DND-41 (cell line): ENCODE data around the gene UNC79.

Source experiments
- ATAC-seq: fragments of 200-7000 bp; cut with Tn5 transposase; 3 replicates; pipeline ENCODE4 v1.9.1; 2021; ENCODE audit warnings: low read depth; ENCODE audit not compliant: insufficient read depth
- DNase-seq: peaks from one replicate; pipeline ENCODE4 v3.0.0-alpha.2; 2020
- H2AFZ ChIP-seq: 2 replicates; pipeline ENCODE4 v1.6.0; 2012; ENCODE audit warnings: low read depth, low read length
- H3K27ac ChIP-seq: 2 replicates; pipeline ENCODE4 v1.5.1; 2012; ENCODE audit warnings: low read length, inconsistent platforms
- H3K27me3 ChIP-seq: fragments of 200-600 bp; sonication (generic); 2 replicates; pipeline ENCODE4 v1.6.0; 2012; ENCODE audit warnings: low read length, mild to moderate bottlenecking, inconsistent platforms; ENCODE audit not compliant: insufficient read depth, poor library complexity
- H3K36me3 ChIP-seq: 2 replicates; pipeline ENCODE4 v1.5.1; 2012; ENCODE audit warnings: low read length, inconsistent platforms; ENCODE audit not compliant: insufficient read depth
- H3K4me1 ChIP-seq: 2 replicates; pipeline ENCODE4 v1.5.1; 2012; ENCODE audit warnings: mild to moderate bottlenecking, low read length; ENCODE audit not compliant: insufficient read depth
- H3K4me2 ChIP-seq: 2 replicates; pipeline ENCODE4 v1.6.0; 2012; ENCODE audit warnings: mild to moderate bottlenecking, moderate library complexity, low read length, inconsistent platforms; ENCODE audit not compliant: insufficient read depth
- H3K4me3 ChIP-seq, 2 experiments: fragments of 200-600 bp in 1 of 2; shearing (Covaris generic) in 1 of 2; 2 replicates each; pipeline ENCODE4 v1.5.1; 2012 to 2016; ENCODE audit warnings: inconsistent platforms in 2 of 2, low read length in 2 of 2, mild to moderate bottlenecking in 2 of 2, low read depth in 1 of 2, moderate library complexity in 1 of 2
- H3K79me2 ChIP-seq: 2 replicates; pipeline ENCODE4 v1.6.0; 2012; ENCODE audit warnings: low read length, inconsistent platforms; ENCODE audit not compliant: insufficient read depth
- H3K9ac ChIP-seq: 2 replicates; pipeline ENCODE4 v1.6.0; 2012; ENCODE audit warnings: low read depth, mild to moderate bottlenecking, inconsistent platforms, low read length, moderate library complexity
- H3K9me3 ChIP-seq: 2 replicates; pipeline ENCODE4 v1.5.1; 2012; ENCODE audit warnings: low read length, moderate library complexity, mild to moderate bottlenecking, inconsistent platforms; ENCODE audit not compliant: insufficient read depth, severe bottlenecking
- H4K20me1 ChIP-seq: 2 replicates; pipeline ENCODE4 v1.6.0; 2012; ENCODE audit warnings: low read length; ENCODE audit not compliant: insufficient read depth
- EZH2 ChIP-seq: IDR thresholded peaks from 3 replicates; pipeline ENCODE4 v1.6.1; 2012; ENCODE audit warnings: borderline replicate concordance, low read depth, mild to moderate bottlenecking, moderate library complexity, low read length, inconsistent platforms; ENCODE audit not compliant: severe bottlenecking
- TF ChIP-seq, protein P1 (sequence below): IDR thresholded peaks from 2 replicates; pipeline ENCODE4 v1.5.1; 2012; ENCODE audit warnings: borderline replicate concordance, low read length, moderate library complexity, mild to moderate bottlenecking; ENCODE audit not compliant: poor library complexity, severe bottlenecking; ENCODE audit errors: extremely low read depth

The UNC79 gene

DNA sequence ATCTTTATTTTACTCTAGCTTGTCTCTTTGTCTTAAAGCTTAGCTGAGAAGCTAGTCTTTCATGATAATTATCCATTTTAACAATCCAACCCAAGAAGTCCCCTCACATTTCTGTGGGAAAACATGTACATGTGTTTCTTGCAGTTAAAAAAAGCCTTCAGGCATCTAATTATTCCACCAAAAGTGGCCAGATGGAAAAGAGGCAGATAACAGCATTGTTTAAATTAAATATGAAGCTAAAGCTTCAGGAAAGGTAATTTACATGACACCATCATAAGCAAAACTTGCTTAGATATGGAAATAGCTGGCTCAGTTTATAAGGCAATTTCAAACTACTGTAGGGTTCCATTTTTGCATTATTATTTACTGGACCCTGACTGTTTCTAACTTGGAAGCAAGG, 175.4 kb downstream of the UNC79 start:
- H3K9me3 ChIP-seq = no peaks in the 10 kb centered on the region
- H3K79me2 ChIP-seq = no peaks in the 10 kb centered on the region
- no peak for TF ChIP-seq EZH2
- TF ChIP-seq, protein P1, sequence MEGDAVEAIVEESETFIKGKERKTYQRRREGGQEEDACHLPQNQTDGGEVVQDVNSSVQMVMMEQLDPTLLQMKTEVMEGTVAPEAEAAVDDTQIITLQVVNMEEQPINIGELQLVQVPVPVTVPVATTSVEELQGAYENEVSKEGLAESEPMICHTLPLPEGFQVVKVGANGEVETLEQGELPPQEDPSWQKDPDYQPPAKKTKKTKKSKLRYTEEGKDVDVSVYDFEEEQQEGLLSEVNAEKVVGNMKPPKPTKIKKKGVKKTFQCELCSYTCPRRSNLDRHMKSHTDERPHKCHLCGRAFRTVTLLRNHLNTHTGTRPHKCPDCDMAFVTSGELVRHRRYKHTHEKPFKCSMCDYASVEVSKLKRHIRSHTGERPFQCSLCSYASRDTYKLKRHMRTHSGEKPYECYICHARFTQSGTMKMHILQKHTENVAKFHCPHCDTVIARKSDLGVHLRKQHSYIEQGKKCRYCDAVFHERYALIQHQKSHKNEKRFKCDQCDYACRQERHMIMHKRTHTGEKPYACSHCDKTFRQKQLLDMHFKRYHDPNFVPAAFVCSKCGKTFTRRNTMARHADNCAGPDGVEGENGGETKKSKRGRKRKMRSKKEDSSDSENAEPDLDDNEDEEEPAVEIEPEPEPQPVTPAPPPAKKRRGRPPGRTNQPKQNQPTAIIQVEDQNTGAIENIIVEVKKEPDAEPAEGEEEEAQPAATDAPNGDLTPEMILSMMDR = no peak
- H3K4me2 ChIP-seq = no peak overlapping the region
- H4K20me1 ChIP-seq = no peaks in the 10 kb centered on the region; the same call in 1 of the 2 replicates
- DNase-seq = no peak
- no peak overlapping the region for H2AFZ ChIP-seq
- ATAC-seq = no peak
- H3K9ac ChIP-seq = no peak overlapping the region
- H3K36me3 ChIP-seq = no peaks in the 10 kb centered on the region
- H3K4me1 ChIP-seq = no peaks in the 10 kb centered on the region
- peaks cover 18% of the 10 kb centered on the region for H3K27me3 ChIP-seq
- H3K27ac ChIP-seq = no peak overlapping the region
- no peak overlapping the region for H3K4me3 ChIP-seq

DNA sequence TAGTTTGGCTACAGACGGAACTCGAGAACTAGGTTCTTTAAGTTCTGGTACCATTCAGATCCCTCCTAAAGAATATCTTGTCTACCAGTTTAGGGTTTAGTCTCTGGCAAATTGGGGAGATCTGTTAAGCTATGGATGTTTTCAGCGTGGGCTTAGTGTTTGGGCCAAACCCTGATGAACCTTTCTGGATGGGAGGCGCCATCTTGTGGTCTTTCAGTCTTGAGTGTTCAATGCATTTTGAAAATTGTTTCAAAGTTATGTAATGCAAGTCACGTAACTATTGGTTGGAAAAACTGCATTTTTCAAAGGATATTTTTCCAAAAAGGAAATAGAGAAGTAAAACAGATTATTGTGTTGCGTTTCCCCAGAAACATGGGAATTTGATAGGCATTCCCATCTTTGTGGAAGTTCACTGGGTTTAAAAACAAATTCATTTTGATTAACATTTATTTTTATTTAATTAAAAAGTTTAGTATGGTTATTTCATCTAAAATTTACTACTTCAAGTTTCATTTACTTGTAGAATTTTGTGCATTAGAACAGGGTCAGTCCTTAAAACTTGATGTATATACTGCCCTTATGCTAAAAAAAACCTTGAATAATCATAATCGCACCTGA, 188.5 kb downstream of the UNC79 start:
- peak; percentile 37 for DNase-seq
- peaks cover 15% of the 10 kb centered on the region for H3K27me3 ChIP-seq

DNA sequence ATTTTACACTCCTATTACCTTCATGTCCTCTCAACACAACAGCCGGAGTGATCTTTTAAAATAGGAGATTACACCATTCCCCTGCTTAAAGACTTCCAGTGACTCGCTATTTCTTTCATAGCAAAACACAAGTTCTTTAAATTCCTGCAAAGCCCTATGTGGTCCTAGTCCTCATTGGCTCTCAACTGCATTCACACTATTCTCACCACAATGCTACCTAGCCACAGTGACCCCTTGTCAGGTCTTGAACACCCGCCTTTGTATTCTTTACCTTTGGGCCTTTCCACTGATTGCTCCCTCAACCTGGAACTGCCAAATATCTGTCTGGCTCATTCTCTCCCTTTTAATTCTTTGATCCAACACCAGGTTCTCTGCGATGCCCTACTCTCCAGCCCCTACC, 197.3 kb downstream of the UNC79 start:
- no peaks in the 10 kb centered on the region for H3K9me3 ChIP-seq
- ATAC-seq = no peak
- H3K4me2 ChIP-seq = no peak overlapping the region
- no peak overlapping the region for H2AFZ ChIP-seq
- peaks cover 9% of the 10 kb centered on the region for H3K27me3 ChIP-seq
- no peak overlapping the region for H3K27ac ChIP-seq
- H3K9ac ChIP-seq = no peak overlapping the region
- H3K4me1 ChIP-seq = no peaks in the 10 kb centered on the region
- no peak for DNase-seq
- no peaks in the 10 kb centered on the region for H4K20me1 ChIP-seq
- H3K4me3 ChIP-seq = no peak overlapping the region
- TF ChIP-seq, protein P1 = no peak
- TF ChIP-seq EZH2 = no peak
- no peaks in the 10 kb centered on the region for H3K79me2 ChIP-seq
- no peaks in the 10 kb centered on the region for H3K36me3 ChIP-seq

More for the DNA sequence above, 188.5 kb downstream of the UNC79 start:
- H3K4me3 ChIP-seq = no peak overlapping the region
- no peaks in the 10 kb centered on the region for H3K36me3 ChIP-seq
- TF ChIP-seq, protein P1 = peak; percentile 71
- no peak for TF ChIP-seq EZH2
- H3K79me2 ChIP-seq = no peaks in the 10 kb centered on the region
- H3K27ac ChIP-seq = no peak overlapping the region
- H2AFZ ChIP-seq = no peak overlapping the region
- H3K4me1 ChIP-seq = no peaks in the 10 kb centered on the region
- no peaks in the 10 kb centered on the region for H4K20me1 ChIP-seq
- H3K9ac ChIP-seq = no peak overlapping the region
- H3K4me2 ChIP-seq = no peak overlapping the region
- H3K9me3 ChIP-seq = no peaks in the 10 kb centered on the region
- 0 out of 3 replicates have a peak, but pooled peaks have one; percentile 42 for ATAC-seq

DNA sequence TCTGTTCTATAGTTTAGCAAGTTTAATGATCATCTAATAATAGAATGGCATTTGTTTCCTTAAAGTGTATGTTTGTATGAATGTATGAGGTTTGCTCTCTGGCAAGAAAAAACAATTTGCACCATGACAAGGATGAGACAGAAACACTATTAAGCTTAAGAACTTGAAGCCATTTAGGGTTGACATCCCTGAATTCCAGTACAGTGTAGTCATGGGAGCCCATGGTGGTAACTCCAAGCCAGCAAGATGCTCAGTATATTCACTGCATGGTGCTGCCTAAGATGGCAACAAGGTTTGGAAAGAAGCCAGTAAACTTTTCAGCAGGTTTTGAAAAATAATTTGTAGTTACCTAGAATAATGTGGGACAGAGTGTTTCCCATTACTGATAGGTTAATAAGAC, 198.9 kb downstream of the UNC79 start:
- Histone ChIP-seq H3K9ac (no peak overlapping the region), H2AFZ (no peak overlapping the region), H3K9me3 (no peaks in the 10 kb centered on the region), H3K36me3 (no peaks in the 10 kb centered on the region), H3K4me3 (no peak overlapping the region), H4K20me1 (no peaks in the 10 kb centered on the region), H3K79me2 (no peaks in the 10 kb centered on the region), H3K27me3 (peaks cover 4% of the 10 kb centered on the region), H3K4me2 (no peak overlapping the region), H3K27ac (no peak overlapping the region), H3K4me1 (no peaks in the 10 kb centered on the region)
- no peak for DNase-seq
- no peak for ATAC-seq
- no peak for TF ChIP-seq EZH2
- TF ChIP-seq, protein P1 = no peak
